GM12891 (cell line): ENCODE results near the gene NGEF.

Source experiments
- POLR2A ChIP-seq: IDR thresholded peaks from 2 replicates; pipeline ENCODE4 v1.6.1; 2011; ENCODE audit warnings: low read depth, low read length, control low read depth
- POLR2AphosphoS5 ChIP-seq: IDR thresholded peaks from 2 replicates; pipeline ENCODE4 v1.6.1; 2011; ENCODE audit warnings: low read depth, low read length, control low read depth
- TAF1 ChIP-seq: IDR thresholded peaks from 2 replicates; pipeline ENCODE4 v1.6.1; 2011; ENCODE audit warnings: low read depth, low read length, control low read depth

DNA sequence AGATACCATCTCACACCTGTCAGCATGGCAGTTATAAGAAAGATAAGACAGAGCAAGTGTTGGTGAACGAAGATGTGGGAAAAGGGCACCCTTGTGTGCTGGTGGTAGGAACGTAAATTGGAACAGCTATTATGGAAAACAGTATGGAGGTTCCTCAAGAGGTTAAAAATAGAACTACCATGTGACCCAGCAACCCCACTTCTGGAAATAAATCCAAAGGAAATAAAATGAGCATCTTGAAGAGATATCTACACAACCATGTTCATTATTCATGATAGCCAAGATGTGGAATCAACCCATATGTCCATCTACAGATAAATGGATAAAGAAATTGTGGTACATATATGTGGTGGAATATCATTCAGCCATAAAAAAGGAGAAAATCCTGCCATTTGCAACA, 26.9 kb downstream of the NGEF start:
- TF ChIP-seq POLR2A (no peak), TAF1 (no peak), POLR2AphosphoS5 (no peak)
